Astrocyte (in vitro differentiated cells and primary cell): ENCODE measurements around the gene CDCA7. TPM values are rescaled to one million over a fixed set of nuclear protein-coding genes. Genes with fewer than 3 reads are reported as not detected.
A peak's percentile ranks its signal among the peaks of the same experiment; 100 is the strongest.

Experiments used
- DNase-seq: peaks from one replicate; pipeline ENCODE4 v3.0.0-alpha.2; 2010; ENCODE audit warnings: low read depth
- FAIRE-seq: peaks from 2 replicates; lab custom pipeline; 2011; peaks lifted over from hg19 to GRCh38; lab: Jason Lieb, UNC
- H2AFZ ChIP-seq: 2 replicates; pipeline ENCODE4 v1.6.0; 2012; ENCODE audit warnings: low read depth, low read length, inconsistent platforms
- H3K27ac ChIP-seq: 2 replicates; pipeline ENCODE4 v1.5.1; 2011; ENCODE audit warnings: low read depth, low read length, inconsistent platforms
- H3K27me3 ChIP-seq: 2 replicates; pipeline ENCODE4 v1.6.0; 2011; ENCODE audit warnings: low read length, inconsistent platforms; ENCODE audit not compliant: insufficient read depth
- H3K36me3 ChIP-seq: 2 replicates; pipeline ENCODE4 v1.5.1; 2011; ENCODE audit warnings: low read length, inconsistent platforms; ENCODE audit not compliant: insufficient read depth
- H3K4me1 ChIP-seq: 2 replicates; pipeline ENCODE4 v1.5.1; 2011; ENCODE audit warnings: low read length, inconsistent platforms; ENCODE audit not compliant: insufficient read depth
- H3K4me2 ChIP-seq: 2 replicates; pipeline ENCODE4 v1.6.0; 2012; ENCODE audit warnings: low read length, inconsistent platforms
- H3K4me3 ChIP-seq: 2 replicates; pipeline ENCODE4 v1.5.1; 2011; ENCODE audit warnings: low read depth, mild to moderate bottlenecking, low read length, inconsistent platforms; ENCODE audit not compliant: insufficient read depth
- H3K79me2 ChIP-seq: 2 replicates; pipeline ENCODE4 v1.6.0; 2012; ENCODE audit warnings: mild to moderate bottlenecking, low read length, inconsistent platforms; ENCODE audit not compliant: insufficient read depth
- H3K9ac ChIP-seq: 2 replicates; pipeline ENCODE4 v1.6.0; 2012; ENCODE audit warnings: mild to moderate bottlenecking, low read length, inconsistent platforms
- H3K9me3 ChIP-seq: 2 replicates; pipeline ENCODE4 v1.5.1; 2012; ENCODE audit warnings: low read depth, mild to moderate bottlenecking, low read length, inconsistent platforms; ENCODE audit not compliant: insufficient read depth
- H4K20me1 ChIP-seq: 2 replicates; pipeline ENCODE4 v1.6.0; 2012; ENCODE audit warnings: low read length, inconsistent platforms; ENCODE audit not compliant: insufficient read depth
- H3K27ac Mint-ChIP-seq: one replicate; pipeline ENCODE4 v1.8.0; 2021; ENCODE audit warnings: mild to moderate bottlenecking, mixed read lengths; ENCODE audit not compliant: unreplicated experiment
- H3K27me3 Mint-ChIP-seq: one replicate; pipeline ENCODE4 v1.8.0; 2021; ENCODE audit warnings: low read depth, mixed read lengths; ENCODE audit not compliant: unreplicated experiment
- H3K36me3 Mint-ChIP-seq: one replicate; pipeline ENCODE4 v1.8.0; 2021; ENCODE audit warnings: low read depth, mixed read lengths; ENCODE audit not compliant: unreplicated experiment
- H3K4me1 Mint-ChIP-seq: one replicate; pipeline ENCODE4 v1.8.0; 2021; ENCODE audit warnings: low read depth, mixed read lengths; ENCODE audit not compliant: unreplicated experiment
- H3K4me3 Mint-ChIP-seq: one replicate; pipeline ENCODE4 v1.8.0; 2021; ENCODE audit warnings: mild to moderate bottlenecking, moderate library complexity, mixed read lengths; ENCODE audit not compliant: unreplicated experiment
- H3K9me3 Mint-ChIP-seq: one replicate; pipeline ENCODE4 v1.8.0; 2021; ENCODE audit warnings: mild to moderate bottlenecking, mixed read lengths; ENCODE audit not compliant: unreplicated experiment
- CTCF ChIP-seq: IDR thresholded peaks from 2 replicates; pipeline ENCODE4 v1.5.1; 2011; ENCODE audit warnings: low read depth, mild to moderate bottlenecking, inconsistent platforms, low read length, moderate library complexity; ENCODE audit not compliant: insufficient read depth
- EZH2 ChIP-seq: IDR thresholded peaks from 2 replicates; pipeline ENCODE4 v1.6.1; 2012; ENCODE audit warnings: mild to moderate bottlenecking, low read length, inconsistent platforms; ENCODE audit not compliant: insufficient read depth
- total RNA-seq: library from RNA; stranded (reverse); gene quantifications from 2 replicates; pipeline ENCODE4 v1.2.1, GENCODE V29; 2021

CDCA7 gene
- total RNA-seq, 1 donor from 2014 or later: 5.3 TPM

DNA sequence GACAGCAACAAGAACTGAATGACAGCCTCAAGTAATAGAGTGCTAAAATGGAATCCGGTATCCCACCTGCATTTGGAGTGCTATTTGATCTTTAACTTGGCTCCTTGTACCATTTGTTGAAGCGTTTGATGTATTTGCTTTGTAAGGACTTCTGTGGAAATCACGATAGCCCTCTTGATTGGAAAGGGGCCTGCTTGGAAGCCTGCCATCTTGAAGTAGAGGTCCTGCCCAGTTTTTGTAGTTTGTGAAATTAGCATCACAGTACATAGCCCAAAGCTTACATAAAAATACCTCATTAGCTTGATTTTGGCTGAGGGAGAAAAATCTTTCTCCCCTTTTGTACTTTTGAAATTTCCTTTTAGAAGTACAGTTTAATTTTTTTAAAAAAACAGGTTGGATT lies 2.7 kb downstream of the CDCA7 start:
- H3K27ac Mint-ChIP-seq: no peak overlapping the region
- H3K9me3 ChIP-seq: no peaks in the 10 kb centered on the region
- no peak overlapping the region for H3K27ac ChIP-seq
- H3K36me3 ChIP-seq: no peaks in the 10 kb centered on the region
- no peak overlapping the region for H3K4me3 Mint-ChIP-seq
- TF ChIP-seq EZH2: no peak
- no peak for TF ChIP-seq CTCF
- H3K4me1 ChIP-seq: peaks cover 12% of the 10 kb centered on the region
- H3K4me2 ChIP-seq: no peak overlapping the region
- H4K20me1 ChIP-seq: no peaks in the 10 kb centered on the region
- H3K79me2 ChIP-seq: peaks cover 14% of the 10 kb centered on the region
- H2AFZ ChIP-seq: no peak overlapping the region
- peaks cover 9% of the 10 kb centered on the region for H3K27me3 ChIP-seq
- no peak overlapping the region for H3K4me3 ChIP-seq
- no peak for FAIRE-seq
- H3K9ac ChIP-seq: no peak overlapping the region
- peaks cover 6% of the 10 kb centered on the region for H3K36me3 Mint-ChIP-seq
- H3K4me1 Mint-ChIP-seq: no peaks in the 10 kb centered on the region
- peaks cover 8% of the 10 kb centered on the region for H3K27me3 Mint-ChIP-seq
- DNase-seq: no peak
- H3K9me3 Mint-ChIP-seq: peaks cover 2% of the 10 kb centered on the region

DNA sequence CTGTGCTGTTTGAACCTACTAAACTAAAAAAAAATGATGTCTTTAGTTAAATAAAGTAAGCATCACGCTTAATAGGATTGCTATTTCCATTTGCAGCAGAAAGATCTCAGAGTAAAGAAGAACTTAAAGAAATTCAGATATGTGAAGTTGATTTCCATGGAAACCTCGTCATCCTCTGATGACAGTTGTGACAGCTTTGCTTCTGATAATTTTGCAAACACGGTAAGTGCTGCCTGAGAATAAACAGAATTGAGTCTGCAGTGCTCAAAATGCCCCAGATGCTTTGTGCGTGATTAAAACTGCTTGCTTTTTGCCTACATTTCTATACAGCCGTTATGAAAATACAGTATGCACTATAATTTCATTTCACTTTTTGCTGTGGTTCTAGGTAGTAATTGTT lies 3.9 kb downstream of the CDCA7 start:
- no peak overlapping the region for H3K27ac ChIP-seq
- no peak overlapping the region for H2AFZ ChIP-seq
- H3K4me2 ChIP-seq: no peak overlapping the region
- no peaks in the 10 kb centered on the region for H3K36me3 ChIP-seq
- H3K4me3 ChIP-seq: no peak overlapping the region
- Mint-ChIP-seq H3K27ac (no peak overlapping the region), H3K4me3 (no peak overlapping the region), H3K9me3 (peaks cover 2% of the 10 kb centered on the region), H3K36me3 (peaks cover 6% of the 10 kb centered on the region), H3K4me1 (no peaks in the 10 kb centered on the region), H3K27me3 (peaks cover 4% of the 10 kb centered on the region)
- DNase-seq (no peak), FAIRE-seq (no peak)
- no peaks in the 10 kb centered on the region for H3K9me3 ChIP-seq
- TF ChIP-seq EZH2 (no peak), CTCF (no peak)
- H3K9ac ChIP-seq: no peak overlapping the region
- peaks cover 12% of the 10 kb centered on the region for H3K4me1 ChIP-seq
- peaks cover 14% of the 10 kb centered on the region for H3K79me2 ChIP-seq
- H3K27me3 ChIP-seq: peaks cover 5% of the 10 kb centered on the region
- no peaks in the 10 kb centered on the region for H4K20me1 ChIP-seq

GRCh38 chr2:173359231-173359630 lies 4.6 kb downstream of the CDCA7 start:
- Mint-ChIP-seq H3K4me1 (no peaks in the 10 kb centered on the region), H3K9me3 (peaks cover 2% of the 10 kb centered on the region), H3K27me3 (no peaks in the 10 kb centered on the region), H3K36me3 (peaks cover 6% of the 10 kb centered on the region), H3K4me3 (no peak overlapping the region), H3K27ac (no peak overlapping the region)
- TF ChIP-seq EZH2 (no peak), CTCF (no peak)
- Histone ChIP-seq H3K27me3 (peaks cover 2% of the 10 kb centered on the region), H3K9ac (no peak overlapping the region), H3K36me3 (no peaks in the 10 kb centered on the region), H4K20me1 (no peaks in the 10 kb centered on the region), H3K4me2 (no peak overlapping the region), H3K4me3 (no peak overlapping the region), H3K27ac (no peak overlapping the region), H3K4me1 (peaks cover 9% of the 10 kb centered on the region), H3K79me2 (peaks cover 14% of the 10 kb centered on the region), H2AFZ (no peak overlapping the region), H3K9me3 (no peaks in the 10 kb centered on the region)
- peak; percentile 65 for DNase-seq
- FAIRE-seq: no peak
